BE2C (cell line): Measurements from ENCODE around the gene RFX2.
"Not testable (repeated sequence)": the region's sequence is repeated elsewhere in the genome, so short reads cannot be mapped to it uniquely, and the experiment has no call there.

Source experiments
- DNase-seq: peaks from one replicate; pipeline ENCODE4 v3.0.0-alpha.2; 2020
- H3K27me3 ChIP-seq: fragments of 250-450 bp; sonication (Bioruptor Pico); 2 replicates; pipeline ENCODE4 v1.5.1; 2020; ENCODE audit warnings: mild to moderate bottlenecking
- H3K36me3 ChIP-seq: fragments of 250-450 bp; sonication (Bioruptor Pico); 2 replicates; pipeline ENCODE4 v1.5.1; 2020; ENCODE audit warnings: mild to moderate bottlenecking
- H3K4me1 ChIP-seq: fragments of 250-450 bp; sonication (Bioruptor Pico); 2 replicates; pipeline ENCODE4 v1.5.1; 2020
- H3K4me3 ChIP-seq: 2 replicates; pipeline ENCODE4 v1.5.1; 2011; ENCODE audit warnings: low read depth, low read length
- H3K9me3 ChIP-seq: fragments of 250-450 bp; sonication (Bioruptor Pico); 2 replicates; pipeline ENCODE4 v1.5.1; 2020
- TF ChIP-seq, protein P1 (sequence below): IDR thresholded peaks from 2 replicates; pipeline ENCODE4 v1.5.1; 2012; ENCODE audit warnings: mild to moderate bottlenecking, low read depth, low read length

The RFX2 gene

DNA sequence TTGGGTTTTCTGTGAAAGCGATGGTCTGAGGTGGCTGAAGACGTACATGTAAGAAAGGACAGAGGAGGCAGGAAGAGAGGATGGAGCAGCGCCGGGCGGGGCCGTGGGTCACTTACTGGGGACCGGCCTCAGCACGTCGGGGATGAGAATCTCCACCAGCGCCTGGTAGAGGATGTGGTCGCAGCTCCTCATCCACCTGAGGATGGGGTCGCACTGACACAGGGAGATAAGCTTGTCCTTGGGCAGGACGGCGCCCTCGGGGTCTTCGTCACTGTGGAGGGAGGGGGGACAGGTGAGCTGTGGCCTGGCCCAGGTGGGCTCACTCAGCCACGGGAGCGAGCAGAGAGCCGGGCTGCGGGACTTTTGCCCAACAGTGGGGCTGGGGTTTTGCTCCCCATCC, 103.4 kb downstream of the RFX2 start:
- no peaks in the 10 kb centered on the region for H3K4me1 ChIP-seq
- no peak overlapping the region for H3K4me3 ChIP-seq
- H3K36me3 ChIP-seq: no peaks in the 10 kb centered on the region
- no peaks in the 10 kb centered on the region for H3K9me3 ChIP-seq
- TF ChIP-seq, protein P1, sequence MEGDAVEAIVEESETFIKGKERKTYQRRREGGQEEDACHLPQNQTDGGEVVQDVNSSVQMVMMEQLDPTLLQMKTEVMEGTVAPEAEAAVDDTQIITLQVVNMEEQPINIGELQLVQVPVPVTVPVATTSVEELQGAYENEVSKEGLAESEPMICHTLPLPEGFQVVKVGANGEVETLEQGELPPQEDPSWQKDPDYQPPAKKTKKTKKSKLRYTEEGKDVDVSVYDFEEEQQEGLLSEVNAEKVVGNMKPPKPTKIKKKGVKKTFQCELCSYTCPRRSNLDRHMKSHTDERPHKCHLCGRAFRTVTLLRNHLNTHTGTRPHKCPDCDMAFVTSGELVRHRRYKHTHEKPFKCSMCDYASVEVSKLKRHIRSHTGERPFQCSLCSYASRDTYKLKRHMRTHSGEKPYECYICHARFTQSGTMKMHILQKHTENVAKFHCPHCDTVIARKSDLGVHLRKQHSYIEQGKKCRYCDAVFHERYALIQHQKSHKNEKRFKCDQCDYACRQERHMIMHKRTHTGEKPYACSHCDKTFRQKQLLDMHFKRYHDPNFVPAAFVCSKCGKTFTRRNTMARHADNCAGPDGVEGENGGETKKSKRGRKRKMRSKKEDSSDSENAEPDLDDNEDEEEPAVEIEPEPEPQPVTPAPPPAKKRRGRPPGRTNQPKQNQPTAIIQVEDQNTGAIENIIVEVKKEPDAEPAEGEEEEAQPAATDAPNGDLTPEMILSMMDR: no peak
- DNase-seq: no peak
- H3K27me3 ChIP-seq: no peaks in the 10 kb centered on the region

DNA sequence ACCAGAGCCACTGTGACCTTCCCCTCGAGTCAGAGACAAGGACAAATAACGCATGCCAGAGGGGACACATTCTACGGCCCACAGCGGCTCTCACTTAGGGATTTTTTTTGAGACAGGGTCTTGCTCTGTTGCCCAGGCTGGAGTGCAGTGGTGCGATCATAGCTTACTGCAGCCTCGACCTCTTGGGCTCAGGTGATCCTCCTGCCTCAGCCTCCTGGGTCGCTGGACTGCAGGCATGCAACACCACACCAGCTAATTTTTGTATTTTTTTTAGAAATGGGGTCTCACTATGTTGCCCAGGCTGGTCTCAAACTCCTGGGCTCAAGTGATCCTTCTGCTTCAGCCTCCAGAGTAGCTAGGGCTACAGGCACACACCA, 104.2 kb downstream of the RFX2 start:
- not testable (repeated sequence) for H3K9me3 ChIP-seq, H3K36me3 ChIP-seq, H3K27me3 ChIP-seq, H3K4me3 ChIP-seq, H3K4me1 ChIP-seq, DNase-seq

DNA sequence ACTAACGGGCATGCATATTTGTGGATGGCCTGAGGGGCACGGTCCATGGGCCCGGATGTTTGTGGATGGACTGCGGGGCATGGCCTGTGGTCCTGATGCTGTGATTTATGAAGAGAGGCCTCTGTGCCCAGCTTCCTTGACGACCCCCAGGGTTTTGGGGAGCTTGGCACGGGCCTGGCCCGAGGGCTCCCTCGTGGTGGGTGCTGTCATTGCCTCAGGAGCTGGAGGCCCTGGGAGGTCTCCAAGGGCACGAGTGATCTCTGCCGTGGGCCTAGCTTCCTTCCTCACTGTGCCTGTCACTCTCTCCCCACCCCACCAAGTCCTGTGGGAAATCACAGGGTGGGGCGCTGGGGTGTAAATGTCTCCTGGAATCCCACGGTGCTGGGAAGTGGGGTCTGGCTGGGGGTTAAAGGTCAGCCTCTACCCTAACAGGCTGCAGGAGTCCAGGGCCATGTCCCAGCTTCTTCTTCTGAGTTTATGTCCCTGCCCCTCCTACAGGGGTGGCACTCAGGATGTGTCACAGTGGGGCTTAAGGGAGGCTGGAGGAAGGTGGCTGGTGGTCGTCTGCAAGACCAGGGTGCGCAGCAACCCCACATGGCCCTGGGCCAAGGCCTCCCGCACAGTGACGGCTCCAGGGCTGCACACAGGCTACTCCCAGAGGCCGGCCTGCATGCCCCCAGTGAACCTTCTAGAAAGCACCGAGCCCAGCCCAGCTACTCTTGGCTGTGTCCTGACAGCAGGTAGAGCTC, 104.8 kb downstream of the RFX2 start:
- Histone ChIP-seq H3K4me1 (no peaks in the 10 kb centered on the region), H3K27me3 (no peaks in the 10 kb centered on the region), H3K4me3 (no peak overlapping the region), H3K36me3 (no peaks in the 10 kb centered on the region; the same call in 1 of the 2 replicates), H3K9me3 (peaks cover 3% of the 10 kb centered on the region; the same call in 1 of the 2 replicates)
- TF ChIP-seq, protein P1: no peak
- DNase-seq: no peak

DNA sequence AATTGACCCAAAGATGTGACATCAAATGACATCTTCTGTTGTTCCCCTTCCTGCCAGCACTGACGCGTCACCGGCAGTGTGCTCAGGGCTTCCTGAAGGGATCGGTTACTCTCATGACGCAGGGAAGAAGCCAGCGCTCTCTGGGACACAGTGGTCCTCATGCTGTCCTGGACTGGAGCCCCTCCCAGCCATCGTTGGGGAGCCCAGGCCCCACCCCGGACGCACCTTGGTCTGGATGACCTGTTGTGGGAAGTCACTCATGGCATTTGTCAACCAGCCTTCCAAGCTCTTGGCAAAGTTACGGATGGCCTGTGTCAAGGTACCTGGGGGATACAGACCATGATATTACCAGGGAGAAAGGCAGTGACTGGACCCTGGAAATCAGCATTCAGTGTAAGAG, 106.3 kb downstream of the RFX2 start:
- TF ChIP-seq, protein P1: no peak
- Histone ChIP-seq H3K36me3 (no peaks in the 10 kb centered on the region; the same call in 1 of the 2 replicates), H3K4me1 (no peaks in the 10 kb centered on the region), H3K27me3 (no peaks in the 10 kb centered on the region), H3K4me3 (no peak overlapping the region), H3K9me3 (peaks cover 3% of the 10 kb centered on the region)
- no peak for DNase-seq

DNA sequence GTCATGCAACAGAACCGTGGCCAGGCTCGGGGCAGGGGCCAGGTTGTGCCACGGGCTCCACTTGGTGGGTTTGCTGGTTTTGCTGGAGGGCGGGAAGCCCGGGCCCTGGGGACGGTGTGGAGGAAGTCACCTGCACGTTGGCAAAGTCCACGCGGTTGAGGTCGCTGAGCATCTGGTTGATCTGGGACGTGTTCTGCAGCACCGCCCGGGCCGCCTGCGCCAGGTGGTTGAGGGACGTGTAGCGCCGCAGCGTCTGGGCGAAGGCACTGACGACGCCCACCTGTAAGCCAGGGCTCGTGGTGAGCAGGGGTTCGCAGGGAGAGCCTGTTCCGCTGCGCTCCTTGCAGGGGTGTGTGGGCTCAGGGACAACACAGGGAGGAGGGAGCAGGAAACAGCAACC, 107.7 kb downstream of the RFX2 start:
- Histone ChIP-seq H3K36me3 (no peaks in the 10 kb centered on the region; the same call in 1 of the 2 replicates), H3K27me3 (no peaks in the 10 kb centered on the region), H3K4me3 (no peak overlapping the region), H3K9me3 (peaks cover 3% of the 10 kb centered on the region), H3K4me1 (no peaks in the 10 kb centered on the region)
- TF ChIP-seq, protein P1: no peak
- DNase-seq: no peak

DNA sequence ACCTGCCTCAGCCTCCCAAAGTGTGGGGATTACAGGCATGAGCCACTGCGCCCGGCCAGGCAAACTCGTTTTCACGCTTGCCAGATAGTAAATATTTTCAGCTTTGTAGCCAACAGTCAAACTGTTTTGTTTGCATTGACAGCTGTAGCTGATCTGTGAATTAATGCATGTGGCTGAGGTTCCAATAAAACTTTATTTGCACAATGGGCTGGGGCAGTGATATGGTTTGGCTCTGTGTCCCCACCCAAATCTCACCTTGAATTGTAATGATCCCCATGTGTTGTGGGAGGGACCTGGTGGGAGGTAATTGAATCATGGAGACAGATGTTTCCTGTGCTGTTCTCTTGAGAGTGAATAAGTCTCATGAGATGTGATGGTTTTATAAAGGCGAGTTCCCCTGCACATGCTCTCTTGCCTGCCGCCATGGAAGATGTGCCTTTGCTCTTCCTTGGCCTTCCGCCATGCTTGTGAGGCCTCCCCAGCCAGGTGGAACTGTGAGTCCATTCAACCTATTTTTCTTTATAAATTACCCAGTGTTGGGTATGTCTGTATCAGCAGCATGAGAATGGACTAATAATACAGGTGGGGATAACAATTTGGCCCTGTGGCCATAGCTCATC, 110.0 kb downstream of the RFX2 start:
- DNase-seq: no peak
- H3K4me3 ChIP-seq: no peak overlapping the region
- no peaks in the 10 kb centered on the region for H3K27me3 ChIP-seq
- no peaks in the 10 kb centered on the region for H3K4me1 ChIP-seq
- peaks cover 3% of the 10 kb centered on the region for H3K9me3 ChIP-seq
- TF ChIP-seq, protein P1: no peak
- no peaks in the 10 kb centered on the region; the same call in 1 of the 2 replicates for H3K36me3 ChIP-seq
